HEK293T (cell line): Measurements from ENCODE around the gene SLC9A9.

ENCODE experiments used
- ARNT ChIP-seq: fragments of 450-650 bp; IDR thresholded peaks from 2 replicates; pipeline ENCODE4 v1.6.1; 2017; ENCODE audit warnings: mild to moderate bottlenecking
- BHLHE40 ChIP-seq: fragments of 450-650 bp; IDR thresholded peaks from 2 replicates; pipeline ENCODE4 v1.6.1; 2016; ENCODE audit warnings: mild to moderate bottlenecking, moderate library complexity, borderline replicate concordance
- CTBP1 ChIP-seq: fragments of 450-650 bp; IDR thresholded peaks from 2 replicates; pipeline ENCODE4 v1.6.1; 2016; ENCODE audit warnings: borderline replicate concordance
- ELF4 ChIP-seq: fragments of 450-650 bp; IDR thresholded peaks from 2 replicates; pipeline ENCODE4 v1.6.1; 2017; ENCODE audit warnings: antibody characterized with exemption
- FOXK2 ChIP-seq: fragments of 450-650 bp; IDR thresholded peaks from 2 replicates; pipeline ENCODE4 v1.6.1; 2016; ENCODE audit warnings: mild to moderate bottlenecking
- FOXM1 ChIP-seq: fragments of 450-650 bp; IDR thresholded peaks from 2 replicates; pipeline ENCODE4 v1.6.1; 2017; ENCODE audit warnings: mild to moderate bottlenecking, borderline replicate concordance
- PKNOX1 ChIP-seq: fragments of 450-650 bp; IDR thresholded peaks from 2 replicates; pipeline ENCODE4 v1.6.1; 2016
- SP1 ChIP-seq: fragments of 450-650 bp; IDR thresholded peaks from 2 replicates; pipeline ENCODE4 v1.6.1; 2017
- SUZ12 ChIP-seq: fragments of 450-650 bp; IDR thresholded peaks from 2 replicates; pipeline ENCODE4 v1.6.1; 2016; ENCODE audit warnings: mild to moderate bottlenecking
- TARDBP ChIP-seq: fragments of 450-650 bp; IDR thresholded peaks from 2 replicates; pipeline ENCODE4 v1.6.1; 2016
- ZNF384 ChIP-seq: fragments of 450-650 bp; IDR thresholded peaks from 2 replicates; pipeline ENCODE4 v1.6.1; 2016

GRCh38 chr3:143585720-143586456 is 262.4 kb downstream of the SLC9A9 start:
- TF ChIP-seq TARDBP, result no peak
- TF ChIP-seq SP1, result no peak
- no peak for TF ChIP-seq CTBP1
- no peak for TF ChIP-seq ELF4
- no peak for TF ChIP-seq SUZ12
- TF ChIP-seq FOXM1, result no peak
- TF ChIP-seq ZNF384, result no peak
- TF ChIP-seq PKNOX1, result no peak
- TF ChIP-seq FOXK2, result no peak
- TF ChIP-seq BHLHE40, result no peak
- no peak for TF ChIP-seq ARNT
